Astrocyte of the spinal cord (primary cell): ENCODE results near the gene DIABLO.

Experiments used
- DNase-seq: peaks from one replicate; pipeline ENCODE4 v3.0.0; 2011; ENCODE audit warnings: low read depth, low spot score
- H3K4me3 ChIP-seq: 2 replicates; pipeline ENCODE4 v1.5.1; 2011; ENCODE audit warnings: low read depth, mild to moderate bottlenecking, low read length, moderate library complexity
- in situ Hi-C: cut with HindIII; loops from 2 replicates; pipeline ENCODE4 v1.10.0; 2017; ENCODE audit warnings: low sequenced_read_pairs
- TF ChIP-seq, protein P1 (sequence below): IDR thresholded peaks from 2 replicates; pipeline ENCODE4 v1.5.1; 2012; ENCODE audit warnings: low read depth, mild to moderate bottlenecking, low read length, inconsistent platforms

The DIABLO gene

GRCh38 chr12:122250536-122250935 lies 24.7 kb upstream of the DIABLO start:
- TF ChIP-seq, protein P1, sequence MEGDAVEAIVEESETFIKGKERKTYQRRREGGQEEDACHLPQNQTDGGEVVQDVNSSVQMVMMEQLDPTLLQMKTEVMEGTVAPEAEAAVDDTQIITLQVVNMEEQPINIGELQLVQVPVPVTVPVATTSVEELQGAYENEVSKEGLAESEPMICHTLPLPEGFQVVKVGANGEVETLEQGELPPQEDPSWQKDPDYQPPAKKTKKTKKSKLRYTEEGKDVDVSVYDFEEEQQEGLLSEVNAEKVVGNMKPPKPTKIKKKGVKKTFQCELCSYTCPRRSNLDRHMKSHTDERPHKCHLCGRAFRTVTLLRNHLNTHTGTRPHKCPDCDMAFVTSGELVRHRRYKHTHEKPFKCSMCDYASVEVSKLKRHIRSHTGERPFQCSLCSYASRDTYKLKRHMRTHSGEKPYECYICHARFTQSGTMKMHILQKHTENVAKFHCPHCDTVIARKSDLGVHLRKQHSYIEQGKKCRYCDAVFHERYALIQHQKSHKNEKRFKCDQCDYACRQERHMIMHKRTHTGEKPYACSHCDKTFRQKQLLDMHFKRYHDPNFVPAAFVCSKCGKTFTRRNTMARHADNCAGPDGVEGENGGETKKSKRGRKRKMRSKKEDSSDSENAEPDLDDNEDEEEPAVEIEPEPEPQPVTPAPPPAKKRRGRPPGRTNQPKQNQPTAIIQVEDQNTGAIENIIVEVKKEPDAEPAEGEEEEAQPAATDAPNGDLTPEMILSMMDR, result no peak
- H3K4me3 ChIP-seq, result no peak overlapping the region
- no peak for DNase-seq
- in situ Hi-C loops, result no loop called here

- in situ Hi-C loops, result no loop called here
- no peak for DNase-seq
- H3K4me3 ChIP-seq, result no peak overlapping the region
- TF ChIP-seq, protein P1, result no peak
These were observed 24.2 kb upstream of the DIABLO start for GRCh38 chr12:122250047-122250446.

GRCh38 chr12:122245553-122245952 lies 19.7 kb upstream of the DIABLO start:
- in situ Hi-C loops, result no loop called here
- no peak for DNase-seq
- H3K4me3 ChIP-seq, result no peak overlapping the region
- TF ChIP-seq, protein P1, result no peak

- H3K4me3 ChIP-seq, result no peak overlapping the region
- TF ChIP-seq, protein P1, result no peak
- DNase-seq, result no peak
- in situ Hi-C loops, result no loop called here
These were observed 18.9 kb upstream of the DIABLO start for GRCh38 chr12:122244565-122245371.

DNA sequence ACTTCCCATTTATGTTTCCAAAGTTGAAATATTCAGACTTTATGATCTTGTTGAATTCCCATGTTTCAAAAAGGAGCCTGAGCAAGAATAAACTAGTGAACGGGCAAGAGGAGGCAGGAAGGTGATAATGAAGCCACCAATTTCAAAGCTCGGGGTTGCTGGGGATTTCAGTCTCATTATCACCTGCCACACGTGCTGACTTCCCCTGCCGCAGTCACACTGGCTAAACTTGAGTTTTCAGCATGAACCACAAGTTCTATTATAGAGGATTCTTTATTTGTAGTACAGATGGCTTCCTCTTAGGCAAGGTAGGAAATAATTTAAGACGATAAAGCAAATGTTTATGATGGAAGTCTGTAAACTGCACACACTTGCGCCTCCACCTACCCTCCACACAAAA lies 18.1 kb upstream of the DIABLO start:
- in situ Hi-C loops, result no loop called here
- TF ChIP-seq, protein P1, result no peak
- no peak for DNase-seq
- H3K4me3 ChIP-seq, result no peak overlapping the region

GRCh38 chr12:122238861-122239260 lies 13.0 kb upstream of the DIABLO start:
- H3K4me3 ChIP-seq, result no peak overlapping the region
- in situ Hi-C loops, result no loop called here
- DNase-seq, result no peak
- TF ChIP-seq, protein P1, result no peak
